GM23338 (cell line): ENCODE results near the gene RCOR3. TPM values are rescaled to one million over a fixed set of nuclear protein-coding genes. Genes with fewer than 3 reads are reported as not detected.
A peak's percentile ranks its signal among the peaks of the same experiment; 100 is the strongest.

Source experiments
- ATAC-seq: fragments of 200-7000 bp; cut with Tn5 transposase; 3 replicates; pipeline ENCODE4 v1.9.1; 2020
- DNase-seq: peaks from one replicate; pipeline ENCODE4 v3.0.0-alpha.2; 2015; ENCODE audit warnings: low spot score
- H2AFZ ChIP-seq: fragments of 200-600 bp; sonication (generic); 2 replicates; pipeline ENCODE4 v1.8.0; 2016; ENCODE audit warnings: antibody characterized with exemption, mild to moderate bottlenecking, moderate library complexity
- H3F3A ChIP-seq: fragments of 200-600 bp; sonication (generic); replicated peaks from 2 replicates; pipeline ENCODE4 v1.8.0; 2017; ENCODE audit warnings: antibody characterized with exemption, mixed run types, low read depth
- H3K27ac ChIP-seq: fragments of 200-600 bp; sonication (generic); 2 replicates; pipeline ENCODE4 v1.6.1; 2016; ENCODE audit warnings: low read depth
- H3K27me3 ChIP-seq: fragments of 200-600 bp; sonication (generic); 2 replicates; pipeline ENCODE4 v1.8.0; 2016; ENCODE audit warnings: mild to moderate bottlenecking, mixed run types, moderate library complexity; ENCODE audit not compliant: insufficient read depth
- H3K36me3 ChIP-seq: fragments of 200-600 bp; sonication (generic); 2 replicates; pipeline ENCODE4 v1.8.0; 2016; ENCODE audit warnings: mild to moderate bottlenecking; ENCODE audit not compliant: insufficient read depth
- H3K4me1 ChIP-seq: fragments of 200-600 bp; sonication (generic); 2 replicates; pipeline ENCODE4 v1.8.0; 2016; ENCODE audit warnings: mild to moderate bottlenecking, moderate library complexity; ENCODE audit not compliant: insufficient read depth
- H3K4me2 ChIP-seq: fragments of 200-600 bp; sonication (generic); 2 replicates; pipeline ENCODE4 v1.7.1; 2017; ENCODE audit warnings: mixed run types
- H3K4me3 ChIP-seq: fragments of 200-600 bp; sonication (generic); 2 replicates; pipeline ENCODE4 v1.6.1; 2016; ENCODE audit warnings: mixed run types
- H3K79me2 ChIP-seq: fragments of 200-600 bp; sonication (generic); replicated peaks from 2 replicates; pipeline ENCODE4 v1.8.0; 2017; ENCODE audit warnings: mild to moderate bottlenecking; ENCODE audit not compliant: insufficient read depth
- H3K9me2 ChIP-seq: fragments of 200-600 bp; sonication (generic); 2 replicates; pipeline ENCODE4 v1.8.0; 2017; ENCODE audit not compliant: insufficient read depth
- H4K20me1 ChIP-seq: fragments of 200-600 bp; sonication (generic); replicated peaks from 2 replicates; pipeline ENCODE4 v1.8.0; 2017; ENCODE audit warnings: mild to moderate bottlenecking; ENCODE audit not compliant: insufficient read depth
- H3K27ac Mint-ChIP-seq: 2 replicates; pipeline ENCODE4 v1.8.0; 2020; ENCODE audit warnings: inconsistent platforms, mild to moderate bottlenecking, moderate library complexity, mixed read lengths
- H3K27me3 Mint-ChIP-seq: 3 replicates; pipeline ENCODE4 v1.8.0; 2022; ENCODE audit warnings: low read depth, mild to moderate bottlenecking, moderate library complexity, mixed read lengths, inconsistent platforms; ENCODE audit not compliant: insufficient read depth, poor library complexity
- H3K36me3 Mint-ChIP-seq: 3 replicates; pipeline ENCODE4 v1.8.0; 2021; ENCODE audit warnings: low read depth, mild to moderate bottlenecking, inconsistent platforms, moderate library complexity, mixed read lengths
- H3K4me1 Mint-ChIP-seq: 3 replicates; pipeline ENCODE4 v1.8.0; 2020; ENCODE audit warnings: mild to moderate bottlenecking, inconsistent platforms, mixed read lengths
- H3K4me3 Mint-ChIP-seq: 3 replicates; pipeline ENCODE4 v1.8.0; 2021; ENCODE audit warnings: moderate library complexity, mild to moderate bottlenecking, inconsistent platforms, mixed read lengths
- H3K9me3 Mint-ChIP-seq: 3 replicates; pipeline ENCODE4 v1.8.0; 2020; ENCODE audit warnings: moderate library complexity, mild to moderate bottlenecking, inconsistent platforms, mixed read lengths
- CREB1 ChIP-seq: fragments of 250-450 bp; sonication (Bioruptor Pico); IDR thresholded peaks from 2 replicates; pipeline ENCODE4 v1.5.0; 2020; ENCODE audit warnings: low read depth, mild to moderate bottlenecking, moderate library complexity
- CTCF ChIP-seq, 2 experiments: fragments of 200-600 bp in 1 of 2; sonication (generic) in 1 of 2; conservative IDR thresholded peaks; 2 replicates each; pipeline versions ENCODE4 v1.5.1 to v1.6.1; 2016 to 2017; ENCODE audit warnings: antibody characterized with exemption in 2 of 2, low read depth in 2 of 2, mild to moderate bottlenecking in 2 of 2, moderate library complexity in 1 of 2
- ETS1 ChIP-seq: IDR thresholded peaks from 2 replicates; pipeline ENCODE4 v1.6.1; 2016; ENCODE audit warnings: antibody characterized with exemption
- EZH2 ChIP-seq: fragments of 200-600 bp; sonication (generic); IDR thresholded peaks from one replicate; pipeline ENCODE4 v1.8.0; 2017; ENCODE audit warnings: antibody characterized with exemption, mild to moderate bottlenecking, low read depth; ENCODE audit not compliant: unreplicated experiment
- EZH2phosphoT487 ChIP-seq: fragments of 200-600 bp; sonication (generic); IDR thresholded peaks from one replicate; pipeline ENCODE4 v1.8.1; 2018; ENCODE audit warnings: antibody characterized with exemption; ENCODE audit not compliant: unreplicated experiment
- JUNB ChIP-seq: IDR thresholded peaks from one replicate; pipeline ENCODE4 v1.6.1; 2016; ENCODE audit warnings: antibody characterized with exemption; ENCODE audit not compliant: unreplicated experiment
- NANOG ChIP-seq: IDR thresholded peaks from 2 replicates; pipeline ENCODE4 v1.6.1; 2016; ENCODE audit warnings: antibody characterized with exemption, borderline replicate concordance
- POLR2AphosphoS5 ChIP-seq: IDR thresholded peaks from 2 replicates; pipeline ENCODE4 v1.6.1; 2016; ENCODE audit warnings: antibody characterized with exemption, low read depth
- REST ChIP-seq: IDR thresholded peaks from one replicate; pipeline ENCODE4 v1.6.1; 2018; ENCODE audit warnings: antibody characterized with exemption; ENCODE audit not compliant: unreplicated experiment
- STAT1 ChIP-seq: IDR thresholded peaks from one replicate; pipeline ENCODE4 v1.6.1; 2016; ENCODE audit warnings: antibody characterized with exemption; ENCODE audit not compliant: unreplicated experiment
- ZNF114 ChIP-seq: fragments of 250-450 bp; sonication (Bioruptor Pico); IDR thresholded peaks from 2 replicates; pipeline ENCODE4 v1.5.0; 2020; ENCODE audit warnings: mild to moderate bottlenecking, moderate library complexity
- ZNF331 ChIP-seq: fragments of 250-450 bp; sonication (Bioruptor Pico); IDR thresholded peaks from 2 replicates; pipeline ENCODE4 v1.5.0; 2020; ENCODE audit warnings: low read depth, mild to moderate bottlenecking, moderate library complexity
- ZNF462 ChIP-seq: fragments of 250-450 bp; sonication (Bioruptor Pico); IDR thresholded peaks from 2 replicates; pipeline ENCODE4 v1.5.0; 2020; ENCODE audit warnings: mild to moderate bottlenecking, moderate library complexity
- polyA plus RNA-seq: library from polyadenylated mRNA; unstranded; fragments of >200 nt; fragmentation: Nextera tagmentation; extraction: Ambion mirVana; gene quantifications from 2 replicates; pipeline ENCODE4 v1.2.1, GENCODE V29; 2016
- total RNA-seq: library from RNA; depleted of rRNA; stranded (reverse); fragments of >200 nt; shearing (Covaris generic); gene quantifications from 2 replicates; pipeline ENCODE4 v1.2.3, GENCODE V29; 2014

Gene RCOR3
- total and polyA plus RNA-seq, 2 experiments from 2014 or later: 19.4 to 26.2 TPM

GRCh38 chr1:211313392-211313791 is 54.2 kb downstream of the RCOR3 start:
- Histone ChIP-seq H3K79me2 (no peaks in the 10 kb centered on the region), H4K20me1 (no peaks in the 10 kb centered on the region), H3K27ac (0 out of 2 replicates have a peak overlapping the region, but pooled peaks have one; percentile 13), H3K36me3 (peaks cover 18% of the 10 kb centered on the region), H3K9me2 (no peaks in the 10 kb centered on the region), H3K27me3 (no peaks in the 10 kb centered on the region), H3K4me3 (no peak overlapping the region), H3F3A (no peaks in the 10 kb centered on the region), H3K4me2 (no peak overlapping the region), H2AFZ (no peak overlapping the region), H3K4me1 (no peaks in the 10 kb centered on the region)
- no peaks in the 10 kb centered on the region for H3K27me3 Mint-ChIP-seq
- no peaks in the 10 kb centered on the region for H3K9me3 Mint-ChIP-seq
- H3K4me3 Mint-ChIP-seq: no peak overlapping the region
- peaks cover 18% of the 10 kb centered on the region for H3K36me3 Mint-ChIP-seq
- no peak for ATAC-seq
- no peak for DNase-seq
- no peak overlapping the region for H3K27ac Mint-ChIP-seq
- no peaks in the 10 kb centered on the region for H3K4me1 Mint-ChIP-seq
- no peak for TF ChIP-seq EZH2
- TF ChIP-seq STAT1: no peak
- TF ChIP-seq JUNB: no peak
- no peak for TF ChIP-seq CREB1 (CRISPR knock-in tag)
- TF ChIP-seq REST: no peak
- no peak for TF ChIP-seq ZNF114
- TF ChIP-seq ETS1: no peak
- no peak for TF ChIP-seq NANOG
- no peak for TF ChIP-seq EZH2phosphoT487
- TF ChIP-seq ZNF462 (CRISPR knock-in tag): no peak
- no peak for TF ChIP-seq CTCF (conservative IDR thresholded peaks at IDR 0.05; ENCODE audit: low read depth in 2 of 2)
- no peak for TF ChIP-seq ZNF331 (CRISPR knock-in tag)
- no peak for TF ChIP-seq POLR2AphosphoS5
